Smooth muscle cell (in vitro differentiated cells): Measurements from ENCODE around the gene TNFRSF21. TPM values are rescaled to one million over a fixed set of nuclear protein-coding genes. Genes with fewer than 3 reads are reported as not detected.

Source experiments
- DNase-seq: peaks from one replicate; lab custom pipeline; 2025; ENCODE audit not compliant: unreplicated experiment; lab: John Stamatoyannopoulos, UW
- H2AFZ ChIP-seq: fragments of 200-600 bp; sonication (generic); 2 replicates; pipeline ENCODE4 v1.6.0; 2016; ENCODE audit warnings: antibody characterized with exemption, low read depth, mild to moderate bottlenecking
- H3F3A ChIP-seq: fragments of 200-600 bp; sonication (generic); 2 replicates; pipeline ENCODE4 v1.6.0; 2017; ENCODE audit warnings: antibody characterized with exemption, low read depth
- H3K27ac ChIP-seq: fragments of 200-600 bp; sonication (generic); 2 replicates; pipeline ENCODE4 v1.5.1; 2016; ENCODE audit warnings: low read depth, mild to moderate bottlenecking
- H3K27me3 ChIP-seq: fragments of 200-600 bp; sonication (generic); 2 replicates; pipeline ENCODE4 v1.6.1; 2016; ENCODE audit warnings: low read depth, mild to moderate bottlenecking
- H3K36me3 ChIP-seq: fragments of 200-600 bp; sonication (generic); 2 replicates; pipeline ENCODE4 v1.5.1; 2016; ENCODE audit warnings: low read depth
- H3K4me1 ChIP-seq: fragments of 200-600 bp; sonication (generic); 2 replicates; pipeline ENCODE4 v1.5.1; 2016; ENCODE audit warnings: low read depth
- H3K4me2 ChIP-seq: fragments of 200-600 bp; sonication (generic); 2 replicates; pipeline ENCODE4 v1.6.0; 2016; ENCODE audit warnings: mild to moderate bottlenecking
- H3K4me3 ChIP-seq: fragments of 200-600 bp; sonication (generic); 2 replicates; pipeline ENCODE4 v1.5.1; 2016; ENCODE audit warnings: mild to moderate bottlenecking
- H3K79me2 ChIP-seq: fragments of 200-600 bp; sonication (generic); 2 replicates; pipeline ENCODE4 v1.6.0; 2016; ENCODE audit warnings: low read depth, mild to moderate bottlenecking
- H3K9ac ChIP-seq: fragments of 200-600 bp; sonication (generic); 2 replicates; pipeline ENCODE4 v1.6.0; 2016; ENCODE audit warnings: low read depth
- H3K9me3 ChIP-seq: fragments of 200-600 bp; sonication (generic); replicated peaks from 2 replicates; pipeline ENCODE4 v1.5.1; 2016; ENCODE audit warnings: low read depth
- H4K20me1 ChIP-seq: fragments of 200-600 bp; sonication (generic); 2 replicates; pipeline ENCODE4 v1.6.0; 2016; ENCODE audit warnings: low read depth
- WGBS: methylation state at CpG from one replicate; pipeline ENCODE4 v1.1.7; 2016; ENCODE audit warnings: low lambda C conversion rate; 5-methylcytosine and 5-hydroxymethylcytosine counted together
- polyA plus RNA-seq: library from polyadenylated mRNA; unstranded; fragments of >200 nt; fragmentation: Nextera tagmentation; extraction: Ambion mirVana; gene quantifications from 2 replicates; pipeline ENCODE4 v1.2.1, GENCODE V29; 2016
- total RNA-seq: library from RNA; depleted of rRNA; stranded (reverse); fragments of >200 nt; gene quantifications from 2 replicates; pipeline ENCODE4 v1.2.3, GENCODE V29; 2014
- TF ChIP-seq, protein P1 (sequence below): fragments of 200-600 bp; sonication (generic); IDR thresholded peaks from 2 replicates; pipeline ENCODE4 v1.5.1; 2017; ENCODE audit warnings: borderline replicate concordance, mild to moderate bottlenecking, antibody characterized with exemption; ENCODE audit not compliant: insufficient read depth, poor library complexity, severe bottlenecking

TNFRSF21 gene
- total and polyA plus RNA-seq, 2 experiments from 2014 or later, result 30.1 to 32.8 TPM

GRCh38 chr6:47251396-47251795, 58.3 kb downstream of the TNFRSF21 start:
- no peak overlapping the region for H3K4me3 ChIP-seq
- H3K27ac ChIP-seq, result no peak overlapping the region
- no peak overlapping the region for H3K9ac ChIP-seq
- no peaks in the 10 kb centered on the region for H3K36me3 ChIP-seq
- no peak overlapping the region for H2AFZ ChIP-seq
- no peaks in the 10 kb centered on the region for H3K4me1 ChIP-seq
- no peaks in the 10 kb centered on the region for H3K27me3 ChIP-seq
- H3K79me2 ChIP-seq, result peaks cover 10% of the 10 kb centered on the region
- TF ChIP-seq, protein P1, sequence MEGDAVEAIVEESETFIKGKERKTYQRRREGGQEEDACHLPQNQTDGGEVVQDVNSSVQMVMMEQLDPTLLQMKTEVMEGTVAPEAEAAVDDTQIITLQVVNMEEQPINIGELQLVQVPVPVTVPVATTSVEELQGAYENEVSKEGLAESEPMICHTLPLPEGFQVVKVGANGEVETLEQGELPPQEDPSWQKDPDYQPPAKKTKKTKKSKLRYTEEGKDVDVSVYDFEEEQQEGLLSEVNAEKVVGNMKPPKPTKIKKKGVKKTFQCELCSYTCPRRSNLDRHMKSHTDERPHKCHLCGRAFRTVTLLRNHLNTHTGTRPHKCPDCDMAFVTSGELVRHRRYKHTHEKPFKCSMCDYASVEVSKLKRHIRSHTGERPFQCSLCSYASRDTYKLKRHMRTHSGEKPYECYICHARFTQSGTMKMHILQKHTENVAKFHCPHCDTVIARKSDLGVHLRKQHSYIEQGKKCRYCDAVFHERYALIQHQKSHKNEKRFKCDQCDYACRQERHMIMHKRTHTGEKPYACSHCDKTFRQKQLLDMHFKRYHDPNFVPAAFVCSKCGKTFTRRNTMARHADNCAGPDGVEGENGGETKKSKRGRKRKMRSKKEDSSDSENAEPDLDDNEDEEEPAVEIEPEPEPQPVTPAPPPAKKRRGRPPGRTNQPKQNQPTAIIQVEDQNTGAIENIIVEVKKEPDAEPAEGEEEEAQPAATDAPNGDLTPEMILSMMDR, result no peak
- no peak overlapping the region for H3K4me2 ChIP-seq
- no peaks in the 10 kb centered on the region for H3F3A ChIP-seq
- no peak for DNase-seq
- 97% methylated on average over 5 of the region's 5 CpGs for WGBS
- H3K9me3 ChIP-seq, result no peaks in the 10 kb centered on the region
- no peaks in the 10 kb centered on the region for H4K20me1 ChIP-seq

GRCh38 chr6:47250302-47250701, 59.4 kb downstream of the TNFRSF21 start:
- TF ChIP-seq, protein P1, result no peak
- no peak overlapping the region for H2AFZ ChIP-seq
- H3K27ac ChIP-seq, result no peak overlapping the region
- 100% methylated on average over 1 of the region's 1 CpG for WGBS
- peaks cover 5% of the 10 kb centered on the region for H3K79me2 ChIP-seq
- no peaks in the 10 kb centered on the region for H3K4me1 ChIP-seq
- no peaks in the 10 kb centered on the region for H3K27me3 ChIP-seq
- no peak for DNase-seq
- H4K20me1 ChIP-seq, result no peaks in the 10 kb centered on the region
- no peak overlapping the region for H3K4me2 ChIP-seq
- H3K4me3 ChIP-seq, result no peak overlapping the region
- H3F3A ChIP-seq, result no peaks in the 10 kb centered on the region
- no peak overlapping the region for H3K9ac ChIP-seq
- no peaks in the 10 kb centered on the region for H3K9me3 ChIP-seq
- H3K36me3 ChIP-seq, result no peaks in the 10 kb centered on the region

- Histone ChIP-seq H3K9ac (no peak overlapping the region), H3K27ac (no peak overlapping the region), H3K4me2 (no peak overlapping the region), H2AFZ (no peak overlapping the region), H3K79me2 (peaks cover 5% of the 10 kb centered on the region), H4K20me1 (no peaks in the 10 kb centered on the region), H3K4me3 (no peak overlapping the region), H3K4me1 (no peaks in the 10 kb centered on the region), H3K36me3 (no peaks in the 10 kb centered on the region), H3K27me3 (no peaks in the 10 kb centered on the region), H3F3A (peaks cover 9% of the 10 kb centered on the region), H3K9me3 (no peaks in the 10 kb centered on the region)
- TF ChIP-seq, protein P1, result no peak
- DNase-seq, result no peak
- WGBS, result 50% methylated on average over 1 of the region's 1 CpG
These were observed 61.3 kb downstream of the TNFRSF21 start for GRCh38 chr6:47248446-47248845.

GRCh38 chr6:47247227-47247797, 62.4 kb downstream of the TNFRSF21 start:
- Histone ChIP-seq H4K20me1 (no peaks in the 10 kb centered on the region), H3K9me3 (no peaks in the 10 kb centered on the region), H2AFZ (no peak overlapping the region), H3F3A (peaks cover 9% of the 10 kb centered on the region), H3K27ac (no peak overlapping the region), H3K4me2 (peak overlapping the region; percentile 30), H3K4me3 (no peak overlapping the region), H3K79me2 (peaks cover 5% of the 10 kb centered on the region), H3K27me3 (no peaks in the 10 kb centered on the region), H3K4me1 (peaks cover 5% of the 10 kb centered on the region), H3K9ac (no peak overlapping the region), H3K36me3 (no peaks in the 10 kb centered on the region)
- no peak for DNase-seq
- TF ChIP-seq, protein P1, result no peak
- 27% methylated on average over 2 of the region's 2 CpGs for WGBS
